ENCODE results near the gene PRPF4. TPM values are rescaled to one million over a fixed set of nuclear protein-coding genes. Genes with fewer than 3 reads are reported as not detected.

Gene PRPF4
- total and polyA plus RNA-seq, 9 of the 15 experiments (the other 6 are each of a cell fraction or from before 2014, with no cell fraction given) = 25.8 to 66.0 (median 39.8) TPM

- no peak for FAIRE-seq
- Histone ChIP-seq H2AFZ (ENCODE audit: low read depth, low read length) (no peak overlapping the region), H4K20me1 (replicated peaks; ENCODE audit: control insufficient read depth, insufficient read depth, low read length) (no peaks in the 10 kb centered on the region), H3K9ac (ENCODE audit: insufficient read depth in 1 of 2, low read depth in 2 of 2, low read length in 2 of 2) (no peak overlapping the region), H3K9me3 (replicated peaks; ENCODE audit: control insufficient read depth, insufficient read depth, low read depth, low read length) (no peaks in the 10 kb centered on the region), H3K9me1 (ENCODE audit: control insufficient read depth, insufficient read depth, low read length) (no peaks in the 10 kb centered on the region), H3K4me2 (ENCODE audit: insufficient read depth, low read length) (no peak overlapping the region), H3K36me3 (ENCODE audit: control insufficient read depth, insufficient read depth, low read length) (peaks cover 73% of the 10 kb centered on the region), H3K79me2 (ENCODE audit: control insufficient read depth, insufficient read depth, low read length) (peaks cover 50% of the 10 kb centered on the region), H3K4me3 (no peak overlapping the region), H3K4me1 (replicated peaks in 1 of 2; ENCODE audit: control insufficient read depth in 2 of 2, insufficient read depth in 2 of 2, low read length in 2 of 2) (peaks cover 3 to 6% of the 10 kb centered on the region in 2 experiments; a peak in 3 of 5 replicates), H3K27me3 (ENCODE audit: control insufficient read depth in 2 of 2, insufficient read depth in 2 of 2, low read length in 2 of 2) (no peaks in the 10 kb centered on the region), H3K27ac (ENCODE audit: extremely low read depth, low read depth, low read length) (no peak overlapping the region)
- no peak for ATAC-seq
- no TSS peak for BruUV-seq (replicated peaks)
- TF ChIP-seq RBFOX2 (IDR thresholded peaks at IDR 0.05; ENCODE audit: low read depth, low read length) (no peak), POLR2AphosphoS5 (IDR thresholded peaks at IDR 0.05; ENCODE audit: control insufficient read depth, insufficient read depth, low read depth, low read length) (no peak), HLTF (IDR thresholded peaks at IDR 0.05) (no peak), ZNF511 (CRISPR knock-in tag; IDR thresholded peaks at IDR 0.05) (no peak)
- POLR2A ChIA-PET = no interaction called here
- WGBS (ENCODE audit: insufficient coverage, low coverage, missing lambda C conversion rate) = 90% methylated on average over 4 of the region's 4 CpGs
- intact Hi-C loops (cut with micrococcal nuclease) (loop anchor here (10.0 kb wide), 2 partner anchors 126 to 354 kb away; partner anchors contain the start of gene ALAD), in situ Hi-C loops (cut with MboI) (no loop called here)
- DNase-seq (ENCODE audit: extremely low read depth in 1 of 4, low spot score in 3 of 4) = no peak
- CTCF ChIA-PET (ENCODE audit: low intra/inter-chr PET ratio) = no interaction called here
Measured at GRCh38 chr9:113278840-113279239, 3.4 kb downstream of the PRPF4 start.

- 98% methylated on average over 4 of the region's 4 CpGs for WGBS (ENCODE audit: insufficient coverage, low coverage, missing lambda C conversion rate)
- no peaks in the 10 kb centered on the region for H4K20me1 ChIP-seq (replicated peaks; ENCODE audit: control insufficient read depth, insufficient read depth, low read length)
- peaks cover 92% of the 10 kb centered on the region for H3K36me3 ChIP-seq (ENCODE audit: control insufficient read depth, insufficient read depth, low read length)
- H2AFZ ChIP-seq (ENCODE audit: low read depth, low read length) = no peak overlapping the region
- TF ChIP-seq TRIM28 (IDR thresholded peaks at IDR 0.05) (no peak), ZNF408 (CRISPR knock-in tag; IDR thresholded peaks at IDR 0.05; ENCODE audit: low read depth) (no peak), MEIS2 (IDR thresholded peaks at IDR 0.05; ENCODE audit: partially characterized antibody) (no peak), CBX5 (IDR thresholded peaks at IDR 0.05; ENCODE audit: borderline replicate concordance, low read depth) (no peak), TBP (optimal IDR thresholded peaks at IDR 0.05; ENCODE audit: low read depth, low read length) (no peak), SNRNP70 (optimal IDR thresholded peaks at IDR 0.05; ENCODE audit: low read depth, low read length) (no peak), SMARCA5 (IDR thresholded peaks at IDR 0.05) (no peak), MLLT1 (IDR thresholded peaks at IDR 0.05) (no peak), PHB2 (IDR thresholded peaks at IDR 0.05; ENCODE audit: low read depth) (no peak), ZNF780A (CRISPR knock-in tag; IDR thresholded peaks at IDR 0.05) (no peak)
- in situ Hi-C loops (cut with MboI) (no loop called here), intact Hi-C loops (cut with micrococcal nuclease) (no loop called here)
- DNase-seq (ENCODE audit: extremely low read depth in 1 of 4, low spot score in 3 of 4) = no peak
- ChIA-PET POLR2A (interaction anchor here (2.4 kb wide), 1 partner anchor 9 kb away, joined by 8 read pairs; no protein-coding TSS in a partner anchor), CTCF (ENCODE audit: low intra/inter-chr PET ratio) (no interaction called here)
- BruUV-seq (replicated peaks) = no TSS peak
- FAIRE-seq = no peak
- no peak overlapping the region for H3K27ac ChIP-seq (ENCODE audit: extremely low read depth, low read depth, low read length)
- no peak overlapping the region for H3K4me3 ChIP-seq
- no peak overlapping the region for H3K4me2 ChIP-seq (ENCODE audit: insufficient read depth, low read length)
- no peaks in the 10 kb centered on the region for H3K27me3 ChIP-seq (ENCODE audit: control insufficient read depth in 2 of 2, insufficient read depth in 2 of 2, low read length in 2 of 2)
- H3K9me3 ChIP-seq (replicated peaks; ENCODE audit: control insufficient read depth, insufficient read depth, low read depth, low read length) = no peaks in the 10 kb centered on the region
- peaks cover 2 to 3% of the 10 kb centered on the region in 2 experiments; a peak in 3 of 5 replicates for H3K4me1 ChIP-seq (replicated peaks in 1 of 2; ENCODE audit: control insufficient read depth in 2 of 2, insufficient read depth in 2 of 2, low read length in 2 of 2)
- H3K9me1 ChIP-seq (ENCODE audit: control insufficient read depth, insufficient read depth, low read length) = no peaks in the 10 kb centered on the region
- no peak for ATAC-seq
- H3K79me2 ChIP-seq (ENCODE audit: control insufficient read depth, insufficient read depth, low read length) = peaks cover 25% of the 10 kb centered on the region
- no peak overlapping the region for H3K9ac ChIP-seq (ENCODE audit: insufficient read depth in 1 of 2, low read depth in 2 of 2, low read length in 2 of 2)
Measured at GRCh38 chr9:113281356-113281755, 5.9 kb downstream of the PRPF4 start.

All from K562 (cell line).